Progenitor cell of endocrine pancreas (in vitro differentiated cells): ENCODE measurements around the gene DRC3. TPM values are rescaled to one million over a fixed set of nuclear protein-coding genes. Genes with fewer than 3 reads are reported as not detected.

Source experiments
- DNase-seq: peaks from one replicate; pipeline ENCODE4 v3.0.0; 2021; ENCODE audit warnings: low spot score; ENCODE audit not compliant: unreplicated experiment
- H3K27ac Mint-ChIP-seq: 2 replicates; pipeline ENCODE4 v1.8.0; 2021; ENCODE audit warnings: mild to moderate bottlenecking, moderate library complexity, mixed read lengths
- H3K27me3 Mint-ChIP-seq: 2 replicates; pipeline ENCODE4 v1.8.0; 2021; ENCODE audit warnings: mixed read lengths
- H3K36me3 Mint-ChIP-seq: 2 replicates; pipeline ENCODE4 v1.8.0; 2022; ENCODE audit warnings: mixed read lengths; ENCODE audit not compliant: insufficient read depth
- H3K4me1 Mint-ChIP-seq: 2 replicates; pipeline ENCODE4 v1.8.0; 2021; ENCODE audit warnings: low read depth, mixed read lengths
- H3K4me3 Mint-ChIP-seq: 2 replicates; pipeline ENCODE4 v1.8.0; 2021; ENCODE audit warnings: low read depth, mild to moderate bottlenecking, moderate library complexity, mixed read lengths
- H3K9me3 Mint-ChIP-seq: 2 replicates; pipeline ENCODE4 v1.8.0; 2021; ENCODE audit warnings: low read depth, mixed read lengths
- total RNA-seq: library from RNA; stranded (reverse); gene quantifications from 2 replicates; pipeline ENCODE4 v1.2.1, GENCODE V29; 2021
- TF ChIP-seq, protein P1 (sequence below): fragments of 200-600 bp; sonication (generic); IDR thresholded peaks from one replicate; pipeline ENCODE4 v1.5.0; 2021; ENCODE audit warnings: antibody characterized with exemption, mild to moderate bottlenecking; ENCODE audit not compliant: unreplicated experiment

Gene DRC3
- total RNA-seq, 1 donor from 2014 or later, result 15.4 TPM

DNA sequence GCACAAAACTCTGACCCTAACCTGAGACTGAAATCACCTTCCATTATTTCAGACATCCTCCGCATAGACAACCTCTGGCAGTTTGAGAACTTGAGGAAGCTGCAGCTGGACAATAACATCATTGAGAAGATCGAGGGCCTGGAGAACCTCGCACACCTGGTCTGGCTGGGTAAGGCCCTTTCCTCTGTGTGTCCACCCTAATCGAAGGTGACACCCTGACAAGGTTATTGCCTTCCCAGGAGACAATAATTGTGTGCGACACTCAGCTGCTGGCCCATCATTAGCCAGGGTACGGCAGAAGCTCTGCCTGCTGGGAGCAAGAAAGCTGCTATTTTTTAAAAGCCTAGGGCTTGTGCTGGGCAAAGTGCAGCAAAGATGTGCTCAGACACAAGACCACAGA, 11.1 kb downstream of the DRC3 start:
- peaks cover 2% of the 10 kb centered on the region for H3K36me3 Mint-ChIP-seq

DNA sequence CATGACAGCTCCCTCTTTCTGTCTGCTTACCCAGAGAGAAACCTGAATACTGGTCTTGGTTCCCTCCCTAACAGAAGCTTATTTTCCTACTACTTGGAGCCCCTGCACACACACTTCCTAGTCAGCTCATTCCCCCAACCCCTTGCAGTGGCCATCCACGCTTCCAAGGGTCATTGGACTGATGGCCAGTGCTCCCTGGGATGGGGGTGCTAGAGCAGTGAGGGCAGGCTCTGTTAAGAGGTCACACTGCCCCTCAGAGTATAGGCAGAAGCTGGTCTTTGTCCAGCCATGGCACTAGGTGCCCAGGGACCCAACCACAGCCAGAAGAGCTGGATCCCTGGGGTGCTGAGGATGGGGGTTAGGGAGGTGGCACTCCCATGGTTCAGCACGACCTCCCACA, 12.5 kb downstream of the DRC3 start:
- TF ChIP-seq, protein P1, sequence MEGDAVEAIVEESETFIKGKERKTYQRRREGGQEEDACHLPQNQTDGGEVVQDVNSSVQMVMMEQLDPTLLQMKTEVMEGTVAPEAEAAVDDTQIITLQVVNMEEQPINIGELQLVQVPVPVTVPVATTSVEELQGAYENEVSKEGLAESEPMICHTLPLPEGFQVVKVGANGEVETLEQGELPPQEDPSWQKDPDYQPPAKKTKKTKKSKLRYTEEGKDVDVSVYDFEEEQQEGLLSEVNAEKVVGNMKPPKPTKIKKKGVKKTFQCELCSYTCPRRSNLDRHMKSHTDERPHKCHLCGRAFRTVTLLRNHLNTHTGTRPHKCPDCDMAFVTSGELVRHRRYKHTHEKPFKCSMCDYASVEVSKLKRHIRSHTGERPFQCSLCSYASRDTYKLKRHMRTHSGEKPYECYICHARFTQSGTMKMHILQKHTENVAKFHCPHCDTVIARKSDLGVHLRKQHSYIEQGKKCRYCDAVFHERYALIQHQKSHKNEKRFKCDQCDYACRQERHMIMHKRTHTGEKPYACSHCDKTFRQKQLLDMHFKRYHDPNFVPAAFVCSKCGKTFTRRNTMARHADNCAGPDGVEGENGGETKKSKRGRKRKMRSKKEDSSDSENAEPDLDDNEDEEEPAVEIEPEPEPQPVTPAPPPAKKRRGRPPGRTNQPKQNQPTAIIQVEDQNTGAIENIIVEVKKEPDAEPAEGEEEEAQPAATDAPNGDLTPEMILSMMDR, result no peak
- Mint-ChIP-seq H3K9me3 (no peaks in the 10 kb centered on the region), H3K4me1 (no peaks in the 10 kb centered on the region), H3K36me3 (no peaks in the 10 kb centered on the region), H3K27me3 (no peaks in the 10 kb centered on the region), H3K4me3 (no peak overlapping the region), H3K27ac (no peak overlapping the region)
- DNase-seq, result no peak

More for the DNA sequence above, 11.1 kb downstream of the DRC3 start:
- no peak for DNase-seq
- Mint-ChIP-seq H3K27me3 (no peaks in the 10 kb centered on the region), H3K27ac (no peak overlapping the region), H3K4me3 (no peak overlapping the region), H3K4me1 (no peaks in the 10 kb centered on the region), H3K9me3 (no peaks in the 10 kb centered on the region)
- TF ChIP-seq, protein P1, result no peak

DNA sequence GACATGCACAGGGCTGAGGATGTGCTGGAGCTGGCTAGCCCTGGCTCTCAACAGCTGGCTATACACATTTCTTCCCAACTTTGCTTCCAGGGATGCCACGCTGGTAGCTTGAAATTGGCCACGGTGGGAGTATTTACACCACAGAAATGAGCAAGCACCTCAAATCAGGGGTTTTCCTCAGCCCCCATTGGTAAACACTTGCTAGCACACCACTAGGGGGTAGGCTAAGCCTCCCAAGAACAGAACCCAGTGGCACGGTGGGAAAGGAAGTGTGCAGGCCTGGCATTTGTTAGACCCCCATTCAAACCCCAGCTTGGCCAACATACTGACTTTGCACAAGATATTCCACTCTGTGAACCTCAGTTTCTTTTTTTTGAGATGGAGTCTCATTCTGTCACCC, 12.9 kb downstream of the DRC3 start:
- no peak overlapping the region for H3K27ac Mint-ChIP-seq
- H3K27me3 Mint-ChIP-seq, result no peaks in the 10 kb centered on the region
- TF ChIP-seq, protein P1, result no peak
- no peaks in the 10 kb centered on the region for H3K4me1 Mint-ChIP-seq
- H3K9me3 Mint-ChIP-seq, result no peaks in the 10 kb centered on the region
- DNase-seq, result no peak
- no peaks in the 10 kb centered on the region for H3K36me3 Mint-ChIP-seq
- no peak overlapping the region for H3K4me3 Mint-ChIP-seq

DNA sequence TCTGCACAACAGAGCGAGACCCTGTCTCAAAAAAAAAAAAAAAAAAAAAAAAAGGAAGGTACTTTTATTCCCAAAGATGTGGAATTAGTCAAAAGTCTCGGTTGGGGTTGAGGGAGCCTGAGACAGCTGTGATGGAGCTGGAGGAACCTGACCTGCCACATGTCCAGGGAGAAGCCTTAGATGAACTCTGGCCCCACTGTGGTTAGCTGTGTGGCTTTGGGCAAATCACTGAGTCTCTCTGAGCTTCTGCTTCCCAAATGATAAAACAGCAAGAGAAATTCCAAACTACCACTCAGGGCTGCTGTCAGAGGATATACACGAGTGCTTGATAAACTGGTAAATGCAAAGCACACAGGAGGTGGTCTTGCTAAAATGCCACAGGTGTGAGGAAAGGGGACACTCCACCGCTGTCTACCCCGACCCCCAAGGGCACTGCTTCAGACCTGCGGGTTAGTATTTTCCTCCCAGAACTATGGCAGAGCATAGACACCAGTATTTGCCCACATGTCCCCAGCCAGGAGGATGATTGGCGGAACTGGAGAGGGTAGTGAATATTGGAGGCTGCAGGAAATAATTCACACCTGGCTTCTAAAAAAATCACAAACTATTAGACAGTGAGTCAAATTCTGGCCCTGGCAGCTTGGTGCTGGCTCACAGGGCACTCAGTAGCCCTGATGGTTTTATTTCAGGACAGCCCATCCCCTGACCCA, 14.7 kb downstream of the DRC3 start:
- Mint-ChIP-seq H3K36me3 (no peaks in the 10 kb centered on the region), H3K4me1 (peaks cover 2% of the 10 kb centered on the region), H3K27me3 (no peaks in the 10 kb centered on the region), H3K27ac (no peak overlapping the region), H3K4me3 (no peak overlapping the region), H3K9me3 (no peaks in the 10 kb centered on the region)
- no peak for DNase-seq
- TF ChIP-seq, protein P1, result no peak

DNA sequence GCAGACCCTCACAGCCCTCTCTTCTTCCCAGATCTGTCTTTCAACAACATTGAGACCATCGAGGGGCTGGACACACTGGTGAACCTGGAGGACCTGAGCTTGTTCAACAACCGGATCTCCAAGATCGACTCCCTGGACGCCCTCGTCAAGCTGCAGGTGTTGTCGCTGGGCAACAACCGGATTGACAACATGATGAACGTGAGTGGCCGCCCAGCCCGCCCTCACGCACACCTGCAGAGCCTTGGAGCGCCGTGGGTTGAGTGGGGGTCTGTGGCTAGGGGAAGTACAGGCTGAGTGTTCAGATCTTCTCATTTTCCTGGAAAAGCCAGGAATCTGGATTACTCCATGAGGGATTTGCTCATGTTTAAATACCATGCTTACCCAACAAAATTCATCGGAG, 15.2 kb downstream of the DRC3 start:
- no peak for DNase-seq
- no peak overlapping the region for H3K4me3 Mint-ChIP-seq
- TF ChIP-seq, protein P1, result no peak
- no peaks in the 10 kb centered on the region for H3K36me3 Mint-ChIP-seq
- H3K27ac Mint-ChIP-seq, result no peak overlapping the region
- H3K4me1 Mint-ChIP-seq, result peaks cover 2% of the 10 kb centered on the region
- no peaks in the 10 kb centered on the region for H3K9me3 Mint-ChIP-seq
- no peaks in the 10 kb centered on the region for H3K27me3 Mint-ChIP-seq
